A673 (cell line): ENCODE results near the gene HOXD3.

ENCODE experiments used
- CTCF ChIP-seq: fragments of 300-800, 200-600 bp; sonication (generic); conservative IDR thresholded peaks from 2 replicates; pipeline ENCODE4 v1.5.1; 2017; ENCODE audit warnings: low read depth, mild to moderate bottlenecking, antibody characterized with exemption, low read length, moderate library complexity, mixed read lengths
- EZH2 ChIP-seq: fragments of 200-600 bp; sonication (generic); IDR thresholded peaks from 2 replicates; pipeline ENCODE4 v1.6.1; 2017; ENCODE audit warnings: borderline replicate concordance, low read depth, mild to moderate bottlenecking, mixed read lengths, antibody characterized with exemption, low read length; ENCODE audit not compliant: poor library complexity, severe bottlenecking

- TF ChIP-seq CTCF (no peak), EZH2 (no peak)
Observed at GRCh38 chr2:176136374-176137251, 20.5 kb upstream of the HOXD3 start.
